ENCODE results near the gene DZANK1.

- TF ChIP-seq, protein P1, sequence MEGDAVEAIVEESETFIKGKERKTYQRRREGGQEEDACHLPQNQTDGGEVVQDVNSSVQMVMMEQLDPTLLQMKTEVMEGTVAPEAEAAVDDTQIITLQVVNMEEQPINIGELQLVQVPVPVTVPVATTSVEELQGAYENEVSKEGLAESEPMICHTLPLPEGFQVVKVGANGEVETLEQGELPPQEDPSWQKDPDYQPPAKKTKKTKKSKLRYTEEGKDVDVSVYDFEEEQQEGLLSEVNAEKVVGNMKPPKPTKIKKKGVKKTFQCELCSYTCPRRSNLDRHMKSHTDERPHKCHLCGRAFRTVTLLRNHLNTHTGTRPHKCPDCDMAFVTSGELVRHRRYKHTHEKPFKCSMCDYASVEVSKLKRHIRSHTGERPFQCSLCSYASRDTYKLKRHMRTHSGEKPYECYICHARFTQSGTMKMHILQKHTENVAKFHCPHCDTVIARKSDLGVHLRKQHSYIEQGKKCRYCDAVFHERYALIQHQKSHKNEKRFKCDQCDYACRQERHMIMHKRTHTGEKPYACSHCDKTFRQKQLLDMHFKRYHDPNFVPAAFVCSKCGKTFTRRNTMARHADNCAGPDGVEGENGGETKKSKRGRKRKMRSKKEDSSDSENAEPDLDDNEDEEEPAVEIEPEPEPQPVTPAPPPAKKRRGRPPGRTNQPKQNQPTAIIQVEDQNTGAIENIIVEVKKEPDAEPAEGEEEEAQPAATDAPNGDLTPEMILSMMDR (IDR thresholded peaks at IDR 0.05) = no peak
- no peak for TF ChIP-seq POLR2A (IDR thresholded peaks at IDR 0.05)
These were observed 107.0 kb downstream of the DZANK1 start for GRCh38 chr20:18359854-18360253.
